PFSK-1 (cell line): ENCODE results near the gene GDPD5.

Experiments
- FOXP2 ChIP-seq: optimal IDR thresholded peaks from 2 replicates; pipeline ENCODE3; 2011; ENCODE audit warnings: borderline replicate concordance, control low read depth, inconsistent platforms; ENCODE audit not compliant: insufficient read depth; ENCODE audit errors: extremely low read length, extremely low read depth
- POLR2AphosphoS5 ChIP-seq: IDR thresholded peaks from 2 replicates; pipeline ENCODE4 v1.6.1; 2012; ENCODE audit warnings: low read depth, mild to moderate bottlenecking, control low read depth, low read length, moderate library complexity
- SIN3A ChIP-seq: IDR thresholded peaks from 2 replicates; pipeline ENCODE4 v1.6.1; 2012; ENCODE audit warnings: mild to moderate bottlenecking, low read length, moderate library complexity, borderline replicate concordance; ENCODE audit not compliant: insufficient read depth

- TF ChIP-seq SIN3A: no peak
- no peak for TF ChIP-seq POLR2AphosphoS5
- TF ChIP-seq FOXP2: no peak
These were observed 83.4 kb downstream of the GDPD5 start for GRCh38 chr11:75442161-75442885.
